Measurements from ENCODE around the gene ZG16B.

ZG16B gene

DNA sequence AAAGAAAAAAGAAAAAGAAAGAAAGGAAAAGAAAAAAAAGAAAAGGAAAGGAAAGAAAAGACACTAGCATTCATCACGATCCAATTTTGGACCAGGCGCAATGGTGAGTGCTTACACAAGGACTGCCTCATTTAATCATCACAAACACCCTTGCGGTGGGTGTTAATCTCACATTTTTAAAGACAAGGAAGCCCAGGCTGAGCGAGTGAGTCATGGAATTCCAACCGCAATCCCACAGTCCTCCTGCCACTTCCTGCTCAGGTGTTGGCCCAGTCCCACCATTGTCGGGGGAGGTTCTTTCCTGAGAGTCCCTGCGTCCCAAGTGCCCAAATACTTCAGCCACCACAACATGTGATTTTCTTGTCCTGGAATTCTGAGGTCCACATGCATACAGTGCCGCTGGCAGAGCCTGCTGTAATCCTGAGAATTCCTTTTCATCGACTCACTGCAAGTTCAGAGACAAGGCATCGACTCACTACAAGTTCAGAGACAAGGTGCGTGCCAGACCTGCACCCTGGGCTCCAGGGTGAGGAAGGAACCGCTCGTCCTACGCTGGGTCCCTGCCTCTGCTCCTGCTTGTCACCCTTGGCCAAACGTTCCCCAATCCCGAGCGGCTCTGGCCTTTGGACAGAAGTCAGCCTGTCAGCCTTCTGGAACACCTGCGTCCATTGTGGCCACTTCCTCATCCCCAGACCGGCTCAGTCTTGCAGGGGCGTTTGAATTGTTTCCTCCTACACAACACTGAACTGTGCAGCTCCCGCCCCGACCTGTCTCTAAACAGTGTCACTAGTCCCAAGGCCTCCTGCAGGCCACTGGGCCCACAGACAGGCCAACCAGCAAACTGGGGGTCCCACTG is 5.8 kb downstream of the ZG16B start (continued):
- TF ChIP-seq, protein P1, sequence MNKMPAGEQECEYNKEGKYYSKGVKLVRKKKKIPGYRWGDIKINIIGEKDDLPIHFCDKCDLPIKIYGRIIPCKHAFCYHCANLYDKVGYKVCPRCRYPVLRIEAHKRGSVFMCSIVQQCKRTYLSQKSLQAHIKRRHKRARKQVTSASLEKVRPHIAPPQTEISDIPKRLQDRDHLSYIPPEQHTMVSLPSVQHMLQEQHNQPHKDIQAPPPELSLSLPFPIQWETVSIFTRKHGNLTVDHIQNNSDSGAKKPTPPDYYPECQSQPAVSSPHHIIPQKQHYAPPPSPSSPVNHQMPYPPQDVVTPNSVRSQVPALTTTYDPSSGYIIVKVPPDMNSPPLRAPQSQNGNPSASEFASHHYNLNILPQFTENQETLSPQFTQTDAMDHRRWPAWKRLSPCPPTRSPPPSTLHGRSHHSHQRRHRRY (tag by site-specific recombination; IDR thresholded peaks at IDR 0.05), result no peak
- TF ChIP-seq ZNF530 (tag by site-specific recombination; IDR thresholded peaks at IDR 0.05; ENCODE audit: low read depth) (no peak), ZNF610 (tag by site-specific recombination; IDR thresholded peaks at IDR 0.05; ENCODE audit: borderline replicate concordance) (no peak), ZFHX2 (tag by site-specific recombination; conservative IDR thresholded peaks at IDR 0.05) (peak; percentile 59; the same call in 1 of the 2 replicates), KLF8 (tag by site-specific recombination; IDR thresholded peaks at IDR 0.05) (no peak), ZFP3 (tag by site-specific recombination; IDR thresholded peaks at IDR 0.05; ENCODE audit: low read depth) (no peak), ZNF140 (tag by site-specific recombination; IDR thresholded peaks at IDR 0.05) (no peak), ZBTB1 (tag by site-specific recombination; IDR thresholded peaks at IDR 0.05) (no peak), ZNF624 (tag by site-specific recombination; IDR thresholded peaks at IDR 0.05) (no peak), ZNF394 (tag by site-specific recombination; IDR thresholded peaks at IDR 0.05; ENCODE audit: borderline replicate concordance) (no peak), ZNF2 (tag by site-specific recombination; IDR thresholded peaks at IDR 0.05) (no peak), ZNF366 (tag by site-specific recombination; conservative IDR thresholded peaks at IDR 0.05) (peak; percentile 86), IKZF3 (tag by site-specific recombination; IDR thresholded peaks at IDR 0.05) (no peak), ZNF544 (tag by site-specific recombination; IDR thresholded peaks at IDR 0.05) (no peak), ZNF792 (tag by site-specific recombination; IDR thresholded peaks at IDR 0.05) (no peak), ZNF629 (tag by site-specific recombination; IDR thresholded peaks at IDR 0.05) (peak; percentile 86), ZNF48 (tag by site-specific recombination; IDR thresholded peaks at IDR 0.05) (no peak), YY2 (tag by site-specific recombination; IDR thresholded peaks at IDR 0.05) (no peak), ZNF768 (tag by site-specific recombination; IDR thresholded peaks at IDR 0.05) (no peak), ZNF114 (tag by site-specific recombination; IDR thresholded peaks at IDR 0.05) (no peak), ZNF473 (tag by site-specific recombination; IDR thresholded peaks at IDR 0.05) (no peak), ZNF664 (tag by site-specific recombination; IDR thresholded peaks at IDR 0.05) (no peak), ZNF677 (tag by site-specific recombination; IDR thresholded peaks at IDR 0.05) (no peak), ZNF138 (tag by site-specific recombination; IDR thresholded peaks at IDR 0.05; ENCODE audit: borderline replicate concordance) (no peak), ZNF433 (tag by site-specific recombination; IDR thresholded peaks at IDR 0.05; ENCODE audit: low read depth) (no peak)
- TF ChIP-seq, protein P2, sequence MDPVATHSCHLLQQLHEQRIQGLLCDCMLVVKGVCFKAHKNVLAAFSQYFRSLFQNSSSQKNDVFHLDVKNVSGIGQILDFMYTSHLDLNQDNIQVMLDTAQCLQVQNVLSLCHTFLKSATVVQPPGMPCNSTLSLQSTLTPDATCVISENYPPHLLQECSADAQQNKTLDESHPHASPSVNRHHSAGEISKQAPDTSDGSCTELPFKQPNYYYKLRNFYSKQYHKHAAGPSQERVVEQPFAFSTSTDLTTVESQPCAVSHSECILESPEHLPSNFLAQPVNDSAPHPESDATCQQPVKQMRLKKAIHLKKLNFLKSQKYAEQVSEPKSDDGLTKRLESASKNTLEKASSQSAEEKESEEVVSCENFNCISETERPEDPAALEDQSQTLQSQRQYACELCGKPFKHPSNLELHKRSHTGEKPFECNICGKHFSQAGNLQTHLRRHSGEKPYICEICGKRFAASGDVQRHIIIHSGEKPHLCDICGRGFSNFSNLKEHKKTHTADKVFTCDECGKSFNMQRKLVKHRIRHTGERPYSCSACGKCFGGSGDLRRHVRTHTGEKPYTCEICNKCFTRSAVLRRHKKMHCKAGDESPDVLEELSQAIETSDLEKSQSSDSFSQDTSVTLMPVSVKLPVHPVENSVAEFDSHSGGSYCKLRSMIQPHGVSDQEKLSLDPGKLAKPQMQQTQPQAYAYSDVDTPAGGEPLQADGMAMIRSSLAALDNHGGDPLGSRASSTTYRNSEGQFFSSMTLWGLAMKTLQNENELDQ (tag by site-specific recombination; IDR thresholded peaks at IDR 0.05; ENCODE audit: low read depth), result no peak
- TF ChIP-seq, protein P3, sequence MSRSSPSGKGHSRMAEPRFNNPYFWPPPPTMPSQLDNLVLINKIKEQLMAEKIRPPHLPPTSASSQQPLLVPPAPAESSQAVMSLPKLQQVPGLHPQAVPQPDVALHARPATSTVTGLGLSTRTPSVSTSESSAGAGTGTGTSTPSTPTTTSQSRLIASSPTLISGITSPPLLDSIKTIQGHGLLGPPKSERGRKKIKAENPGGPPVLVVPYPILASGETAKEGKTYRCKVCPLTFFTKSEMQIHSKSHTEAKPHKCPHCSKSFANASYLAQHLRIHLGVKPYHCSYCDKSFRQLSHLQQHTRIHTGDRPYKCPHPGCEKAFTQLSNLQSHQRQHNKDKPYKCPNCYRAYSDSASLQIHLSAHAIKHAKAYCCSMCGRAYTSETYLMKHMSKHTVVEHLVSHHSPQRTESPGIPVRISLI (tag by site-specific recombination; IDR thresholded peaks at IDR 0.05), result 0 out of 2 replicates have a peak, but pooled peaks have one; percentile 23
- TF ChIP-seq, protein P4, sequence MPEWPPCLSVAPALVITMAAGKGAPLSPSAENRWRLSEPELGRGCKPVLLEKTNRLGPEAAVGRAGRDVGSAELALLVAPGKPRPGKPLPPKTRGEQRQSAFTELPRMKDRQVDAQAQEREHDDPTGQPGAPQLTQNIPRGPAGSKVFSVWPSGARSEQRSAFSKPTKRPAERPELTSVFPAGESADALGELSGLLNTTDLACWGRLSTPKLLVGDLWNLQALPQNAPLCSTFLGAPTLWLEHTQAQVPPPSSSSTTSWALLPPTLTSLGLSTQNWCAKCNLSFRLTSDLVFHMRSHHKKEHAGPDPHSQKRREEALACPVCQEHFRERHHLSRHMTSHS (tag by site-specific recombination; IDR thresholded peaks at IDR 0.05), result no peak
- TF ChIP-seq, protein P5, sequence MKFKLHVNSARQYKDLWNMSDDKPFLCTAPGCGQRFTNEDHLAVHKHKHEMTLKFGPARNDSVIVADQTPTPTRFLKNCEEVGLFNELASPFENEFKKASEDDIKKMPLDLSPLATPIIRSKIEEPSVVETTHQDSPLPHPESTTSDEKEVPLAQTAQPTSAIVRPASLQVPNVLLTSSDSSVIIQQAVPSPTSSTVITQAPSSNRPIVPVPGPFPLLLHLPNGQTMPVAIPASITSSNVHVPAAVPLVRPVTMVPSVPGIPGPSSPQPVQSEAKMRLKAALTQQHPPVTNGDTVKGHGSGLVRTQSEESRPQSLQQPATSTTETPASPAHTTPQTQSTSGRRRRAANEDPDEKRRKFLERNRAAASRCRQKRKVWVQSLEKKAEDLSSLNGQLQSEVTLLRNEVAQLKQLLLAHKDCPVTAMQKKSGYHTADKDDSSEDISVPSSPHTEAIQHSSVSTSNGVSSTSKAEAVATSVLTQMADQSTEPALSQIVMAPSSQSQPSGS (tag by site-specific recombination; IDR thresholded peaks at IDR 0.05; ENCODE audit: low read depth), result no peak
- TF ChIP-seq, protein P6, sequence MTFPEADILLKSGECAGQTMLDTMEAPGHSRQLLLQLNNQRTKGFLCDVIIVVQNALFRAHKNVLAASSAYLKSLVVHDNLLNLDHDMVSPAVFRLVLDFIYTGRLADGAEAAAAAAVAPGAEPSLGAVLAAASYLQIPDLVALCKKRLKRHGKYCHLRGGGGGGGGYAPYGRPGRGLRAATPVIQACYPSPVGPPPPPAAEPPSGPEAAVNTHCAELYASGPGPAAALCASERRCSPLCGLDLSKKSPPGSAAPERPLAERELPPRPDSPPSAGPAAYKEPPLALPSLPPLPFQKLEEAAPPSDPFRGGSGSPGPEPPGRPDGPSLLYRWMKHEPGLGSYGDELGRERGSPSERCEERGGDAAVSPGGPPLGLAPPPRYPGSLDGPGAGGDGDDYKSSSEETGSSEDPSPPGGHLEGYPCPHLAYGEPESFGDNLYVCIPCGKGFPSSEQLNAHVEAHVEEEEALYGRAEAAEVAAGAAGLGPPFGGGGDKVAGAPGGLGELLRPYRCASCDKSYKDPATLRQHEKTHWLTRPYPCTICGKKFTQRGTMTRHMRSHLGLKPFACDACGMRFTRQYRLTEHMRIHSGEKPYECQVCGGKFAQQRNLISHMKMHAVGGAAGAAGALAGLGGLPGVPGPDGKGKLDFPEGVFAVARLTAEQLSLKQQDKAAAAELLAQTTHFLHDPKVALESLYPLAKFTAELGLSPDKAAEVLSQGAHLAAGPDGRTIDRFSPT (tag by site-specific recombination; IDR thresholded peaks at IDR 0.05), result peak; percentile 81
